NCI-H524 treated with DMSO at 0.1 percent for 48 hours (cell line): ENCODE measurements around the gene CNMD.
A peak's percentile ranks its signal among the peaks of the same experiment; 100 is the strongest.

Source experiments
- DNase-seq: peaks from one replicate; lab custom pipeline; 2025; lab: John Stamatoyannopoulos, UW

The CNMD gene

GRCh38 chr13:52739468-52740071 lies at the start of gene CNMD:
Gene CNMD (minus strand): TSS chr13:52739820. CDS start chr13:52739701, 119 bp downstream.
- no peak for DNase-seq

GRCh38 chr13:52788011-52788410 lies 48.4 kb upstream of the CNMD start:
- DNase-seq: no peak

- no peak for DNase-seq
Observed at GRCh38 chr13:52787235-52787634, 47.6 kb upstream of the CNMD start.

- DNase-seq: no peak
Observed at GRCh38 chr13:52786766-52787165, 47.1 kb upstream of the CNMD start.

- DNase-seq: no peak
Observed at GRCh38 chr13:52785739-52786138, 46.1 kb upstream of the CNMD start.

GRCh38 chr13:52784591-52785340 lies 45.1 kb upstream of the CNMD start:
- no peak for DNase-seq

- no peak for DNase-seq
Observed at GRCh38 chr13:52783943-52784342, 44.3 kb upstream of the CNMD start.

GRCh38 chr13:52782471-52783448 lies 43.1 kb upstream of the CNMD start:
- DNase-seq: no peak

GRCh38 chr13:52780611-52781010 lies 41.0 kb upstream of the CNMD start:
- no peak for DNase-seq

- DNase-seq: no peak
Observed at GRCh38 chr13:52780092-52780491, 40.5 kb upstream of the CNMD start.

GRCh38 chr13:52779103-52779502 lies 39.5 kb upstream of the CNMD start:
- DNase-seq: no peak

- no peak for DNase-seq
Observed at GRCh38 chr13:52776726-52777125, 37.1 kb upstream of the CNMD start.

GRCh38 chr13:52775511-52775910 lies 35.9 kb upstream of the CNMD start:
- DNase-seq: no peak

GRCh38 chr13:52767949-52768516 lies 28.4 kb upstream of the CNMD start:
- DNase-seq: no peak

- peak; percentile 78 for DNase-seq
Observed at GRCh38 chr13:52765611-52766390, 26.2 kb upstream of the CNMD start.

- no peak for DNase-seq
Observed at GRCh38 chr13:52760077-52760476, 20.5 kb upstream of the CNMD start.

- no peak for DNase-seq
Observed at GRCh38 chr13:52758114-52758513, 18.5 kb upstream of the CNMD start.

GRCh38 chr13:52751196-52751595 lies 11.6 kb upstream of the CNMD start:
- DNase-seq: no peak

GRCh38 chr13:52750713-52751112 lies 11.1 kb upstream of the CNMD start:
- no peak for DNase-seq

- peak; percentile 86 for DNase-seq
Observed at GRCh38 chr13:52749419-52749818, 9.8 kb upstream of the CNMD start.

GRCh38 chr13:52746141-52746540 lies 6.5 kb upstream of the CNMD start:
- no peak for DNase-seq
